ENCODE data around the gene CD226. TPM values are rescaled to one million over a fixed set of nuclear protein-coding genes. Genes with fewer than 3 reads are reported as not detected.

CD226 gene
- polyA plus RNA-seq, 1 of the 3 experiments (the other 2 are of a cell fraction): 0.56 TPM

DNA sequence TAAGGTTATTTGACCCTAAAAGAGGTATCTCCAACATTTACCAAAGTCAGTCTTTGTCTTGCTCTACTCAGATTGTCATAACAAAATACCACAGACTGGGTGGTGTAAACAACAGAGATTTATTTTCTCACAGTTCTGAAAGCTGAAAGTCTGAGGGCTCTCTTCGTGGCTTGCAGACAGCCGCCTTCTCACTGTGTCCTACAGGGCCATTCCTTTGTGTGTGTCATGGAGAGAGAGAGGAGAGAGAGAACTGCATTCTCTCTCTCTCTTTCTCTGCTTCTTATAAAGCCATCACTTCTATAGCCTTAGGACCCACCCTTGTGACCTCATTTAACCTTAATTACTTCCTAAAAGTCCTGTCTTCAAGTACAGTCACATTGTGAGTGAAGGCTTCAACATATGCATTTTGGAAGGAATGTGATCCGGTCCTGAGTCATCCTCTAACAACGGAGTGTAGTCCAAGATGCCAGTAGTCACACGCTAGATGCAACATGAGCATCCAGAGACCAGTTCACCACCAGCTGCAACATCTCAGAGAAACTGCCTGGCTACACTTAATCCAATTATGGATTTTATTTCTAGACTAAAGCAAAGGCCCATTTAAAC is 130.2 kb downstream of the CD226 start:
- Histone ChIP-seq H3K79me2 (ENCODE audit: insufficient read depth) (no peaks in the 10 kb centered on the region), H3K27ac (ENCODE audit: low read depth in 2 of 2, low read length in 1 of 2) (peak overlapping the region in 1 of 2 experiments; percentile 52; a peak in 3 of 4 replicates), H3K36me3 (replicated peaks in 1 of 2; ENCODE audit: control insufficient read depth in 1 of 2, insufficient read depth in 2 of 2, low read length in 1 of 2) (peaks cover 0 to 3% of the 10 kb centered on the region in 2 experiments), H3F3A (replicated peaks; ENCODE audit: insufficient read depth) (peaks cover 6% of the 10 kb centered on the region), H3K9me3 (no peaks in the 10 kb centered on the region; the same call in 1 of the 2 replicates), H3K9ac (no peak overlapping the region), H3K9me2 (no peaks in the 10 kb centered on the region), H3K27me3 (ENCODE audit: insufficient read depth) (no peaks in the 10 kb centered on the region), H2AFZ (ENCODE audit: low read depth) (no peak overlapping the region), H3K4me1 (ENCODE audit: control insufficient read depth in 1 of 2, insufficient read depth in 2 of 2, low read depth in 1 of 2, low read length in 1 of 2) (no peaks in the 10 kb centered on the region), H4K20me1 (ENCODE audit: insufficient read depth) (no peaks in the 10 kb centered on the region), H3K4me3 (ENCODE audit: low read depth in 2 of 2, low read length in 1 of 2) (no peak overlapping the region), H3K4me2 (no peak overlapping the region)
- ChIA-PET CTCF (no interaction called here), POLR2A (no interaction called here)
- TF ChIP-seq EZH2phosphoT487 (IDR thresholded peaks at IDR 0.05; ENCODE audit: borderline replicate concordance, low read depth): no peak
- peak; percentile 67 for TF ChIP-seq JUND (IDR thresholded peaks at IDR 0.05)
- TF ChIP-seq FOXJ3 (CRISPR knock-in tag; IDR thresholded peaks at IDR 0.05): no peak
- no peak for TF ChIP-seq MEF2A (IDR thresholded peaks at IDR 0.05; ENCODE audit: borderline replicate concordance, low read depth)
- TF ChIP-seq, protein P1, sequence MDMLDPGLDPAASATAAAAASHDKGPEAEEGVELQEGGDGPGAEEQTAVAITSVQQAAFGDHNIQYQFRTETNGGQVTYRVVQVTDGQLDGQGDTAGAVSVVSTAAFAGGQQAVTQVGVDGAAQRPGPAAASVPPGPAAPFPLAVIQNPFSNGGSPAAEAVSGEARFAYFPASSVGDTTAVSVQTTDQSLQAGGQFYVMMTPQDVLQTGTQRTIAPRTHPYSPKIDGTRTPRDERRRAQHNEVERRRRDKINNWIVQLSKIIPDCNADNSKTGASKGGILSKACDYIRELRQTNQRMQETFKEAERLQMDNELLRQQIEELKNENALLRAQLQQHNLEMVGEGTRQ (IDR thresholded peaks at IDR 0.05; ENCODE audit: borderline replicate concordance, low read depth, low read length): no peak
- TF ChIP-seq, protein P2, sequence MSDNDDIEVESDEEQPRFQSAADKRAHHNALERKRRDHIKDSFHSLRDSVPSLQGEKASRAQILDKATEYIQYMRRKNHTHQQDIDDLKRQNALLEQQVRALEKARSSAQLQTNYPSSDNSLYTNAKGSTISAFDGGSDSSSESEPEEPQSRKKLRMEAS (IDR thresholded peaks at IDR 0.05; ENCODE audit: low read depth): peak; percentile 72; the same call in 1 of the 2 replicates
- no peak for TF ChIP-seq CHD2 (IDR thresholded peaks at IDR 0.05; ENCODE audit: low read length, partially characterized antibody)
- no peak for TF ChIP-seq SIN3A (IDR thresholded peaks at IDR 0.05; ENCODE audit: borderline replicate concordance, low read depth, low read length)
- no peak for TF ChIP-seq RCOR1 (IDR thresholded peaks at IDR 0.05; ENCODE audit: low read length)
- TF ChIP-seq ELF1 (IDR thresholded peaks at IDR 0.05): no peak
- TF ChIP-seq YY1 (IDR thresholded peaks at IDR 0.05; ENCODE audit: low read depth): no peak
- no peak for TF ChIP-seq SMC3 (IDR thresholded peaks at IDR 0.05; ENCODE audit: low read depth, low read length)
- no peak for TF ChIP-seq RAD21 (IDR thresholded peaks at IDR 0.05; ENCODE audit: low read length)
- peak; percentile 79 for TF ChIP-seq TCF12 (IDR thresholded peaks at IDR 0.05)
- TF ChIP-seq EP300 (IDR thresholded peaks at IDR 0.05; ENCODE audit: borderline replicate concordance in 1 of 2, low read depth in 1 of 2, low read length in 1 of 2): peak in 1 of 2 experiments; percentile 53; a peak in 1 of 4 replicates
- no peak for TF ChIP-seq RFX5 (IDR thresholded peaks at IDR 0.05; ENCODE audit: low read length)
- no peak for TF ChIP-seq GABPA (IDR thresholded peaks at IDR 0.05; ENCODE audit: low read depth)
- TF ChIP-seq, protein P3, sequence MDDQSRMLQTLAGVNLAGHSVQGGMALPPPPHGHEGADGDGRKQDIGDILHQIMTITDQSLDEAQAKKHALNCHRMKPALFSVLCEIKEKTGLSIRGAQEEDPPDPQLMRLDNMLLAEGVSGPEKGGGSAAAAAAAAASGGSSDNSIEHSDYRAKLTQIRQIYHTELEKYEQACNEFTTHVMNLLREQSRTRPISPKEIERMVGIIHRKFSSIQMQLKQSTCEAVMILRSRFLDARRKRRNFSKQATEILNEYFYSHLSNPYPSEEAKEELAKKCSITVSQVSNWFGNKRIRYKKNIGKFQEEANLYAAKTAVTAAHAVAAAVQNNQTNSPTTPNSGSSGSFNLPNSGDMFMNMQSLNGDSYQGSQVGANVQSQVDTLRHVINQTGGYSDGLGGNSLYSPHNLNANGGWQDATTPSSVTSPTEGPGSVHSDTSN (IDR thresholded peaks at IDR 0.05): peak; percentile 78
- TF ChIP-seq RXRA (IDR thresholded peaks at IDR 0.05; ENCODE audit: borderline replicate concordance, low read depth): peak; percentile 39; the same call in 1 of the 2 replicates
- peak; percentile 59; the same call in 1 of the 2 replicates for TF ChIP-seq FOSL2 (IDR thresholded peaks at IDR 0.05; ENCODE audit: borderline replicate concordance, low read depth)
- TF ChIP-seq NRF1 (IDR thresholded peaks at IDR 0.05; ENCODE audit: low read depth, low read length): no peak
- no peak for TF ChIP-seq TAF1 (IDR thresholded peaks at IDR 0.05; ENCODE audit: borderline replicate concordance, low read depth, low read length)
- TF ChIP-seq TEAD4 (IDR thresholded peaks at IDR 0.05; ENCODE audit: borderline replicate concordance, insufficient read depth): peak; percentile 28; the same call in 1 of the 2 replicates
- peak; percentile 44; the same call in 1 of the 2 replicates for TF ChIP-seq NFIC (IDR thresholded peaks at IDR 0.05; ENCODE audit: borderline replicate concordance)
- no peak for DNase-seq
- 55% methylated on average over 4 of the region's 5 CpGs for WGBS (ENCODE audit: low lambda C conversion rate)
